Liver (tissue), 3 donors: Measurements from ENCODE around the gene GNLY.

Experiments used
- CTCF ChIP-seq: fragments of 150-350 bp; IDR thresholded peaks from 2 replicates; pipeline ENCODE4 v1.5.1; 2017; ENCODE audit warnings: improper control_type of control experiment, low read depth, low read length; ENCODE audit not compliant: missing input control
- FOXA2 ChIP-seq: IDR thresholded peaks from 2 replicates; pipeline ENCODE4 v1.6.1; 2016; ENCODE audit warnings: antibody characterized with exemption
- GABPA ChIP-seq, 2 donors: IDR thresholded peaks in 1 of 2; conservative IDR thresholded peaks in 1 of 2; 2 replicates each; pipeline ENCODE4 v1.6.1; 2016; ENCODE audit warnings: antibody characterized with exemption in 2 of 2, mild to moderate bottlenecking in 1 of 2, moderate library complexity in 1 of 2
- RAD21 ChIP-seq, 2 donors: IDR thresholded peaks; 2 replicates each; pipeline ENCODE4 v1.6.1; 2016; ENCODE audit warnings: antibody characterized with exemption in 2 of 2, mild to moderate bottlenecking in 2 of 2
- RXRA ChIP-seq, 2 donors: IDR thresholded peaks; 2 replicates each; pipeline ENCODE4 v1.6.1; 2017 to 2018; ENCODE audit warnings: antibody characterized with exemption in 2 of 2, mild to moderate bottlenecking in 1 of 2
- TAF1 ChIP-seq: conservative IDR thresholded peaks from 2 replicates; pipeline ENCODE4 v1.6.1; 2016; ENCODE audit warnings: antibody characterized with exemption, mild to moderate bottlenecking
- TF ChIP-seq, protein P1 (sequence below): IDR thresholded peaks from 2 replicates; pipeline ENCODE4 v1.6.1; 2016; ENCODE audit warnings: antibody characterized with exemption, mild to moderate bottlenecking
- donor health status: healthy.
- donor health status: healthy.

- no peak for TF ChIP-seq CTCF
- no peak for TF ChIP-seq RAD21 (IDR thresholded peaks at IDR 0.05)
- TF ChIP-seq RXRA (IDR thresholded peaks at IDR 0.05): no peak
- no peak for TF ChIP-seq GABPA (IDR thresholded peaks at IDR 0.05 in 1 of 2, conservative IDR thresholded peaks at IDR 0.05 in 1 of 2)
- no peak for TF ChIP-seq TAF1
- TF ChIP-seq FOXA2: no peak
- TF ChIP-seq, protein P1, sequence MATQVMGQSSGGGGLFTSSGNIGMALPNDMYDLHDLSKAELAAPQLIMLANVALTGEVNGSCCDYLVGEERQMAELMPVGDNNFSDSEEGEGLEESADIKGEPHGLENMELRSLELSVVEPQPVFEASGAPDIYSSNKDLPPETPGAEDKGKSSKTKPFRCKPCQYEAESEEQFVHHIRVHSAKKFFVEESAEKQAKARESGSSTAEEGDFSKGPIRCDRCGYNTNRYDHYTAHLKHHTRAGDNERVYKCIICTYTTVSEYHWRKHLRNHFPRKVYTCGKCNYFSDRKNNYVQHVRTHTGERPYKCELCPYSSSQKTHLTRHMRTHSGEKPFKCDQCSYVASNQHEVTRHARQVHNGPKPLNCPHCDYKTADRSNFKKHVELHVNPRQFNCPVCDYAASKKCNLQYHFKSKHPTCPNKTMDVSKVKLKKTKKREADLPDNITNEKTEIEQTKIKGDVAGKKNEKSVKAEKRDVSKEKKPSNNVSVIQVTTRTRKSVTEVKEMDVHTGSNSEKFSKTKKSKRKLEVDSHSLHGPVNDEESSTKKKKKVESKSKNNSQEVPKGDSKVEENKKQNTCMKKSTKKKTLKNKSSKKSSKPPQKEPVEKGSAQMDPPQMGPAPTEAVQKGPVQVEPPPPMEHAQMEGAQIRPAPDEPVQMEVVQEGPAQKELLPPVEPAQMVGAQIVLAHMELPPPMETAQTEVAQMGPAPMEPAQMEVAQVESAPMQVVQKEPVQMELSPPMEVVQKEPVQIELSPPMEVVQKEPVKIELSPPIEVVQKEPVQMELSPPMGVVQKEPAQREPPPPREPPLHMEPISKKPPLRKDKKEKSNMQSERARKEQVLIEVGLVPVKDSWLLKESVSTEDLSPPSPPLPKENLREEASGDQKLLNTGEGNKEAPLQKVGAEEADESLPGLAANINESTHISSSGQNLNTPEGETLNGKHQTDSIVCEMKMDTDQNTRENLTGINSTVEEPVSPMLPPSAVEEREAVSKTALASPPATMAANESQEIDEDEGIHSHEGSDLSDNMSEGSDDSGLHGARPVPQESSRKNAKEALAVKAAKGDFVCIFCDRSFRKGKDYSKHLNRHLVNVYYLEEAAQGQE: no peak
Observed at GRCh38 chr2:85711578-85712060, 17.5 kb downstream of the GNLY start.
